IPS DF 6.9 (cell line): Measurements from ENCODE around the gene LEFTY1.
A peak's percentile ranks its signal among the peaks of the same experiment; 100 is the strongest.

Experiments used
- DNase-seq: peaks from one replicate; pipeline ENCODE4 v3.0.0-alpha.2; 2013; ENCODE audit warnings: low read depth, low spot score
- H3K27ac ChIP-seq: one replicate; pipeline ENCODE4 v1.5.1; 2013; ENCODE audit warnings: low read length, control low read depth
- H3K27me3 ChIP-seq: 2 replicates; pipeline ENCODE4 v1.6.1; 2013; ENCODE audit warnings: mild to moderate bottlenecking, low read length; ENCODE audit not compliant: control insufficient read depth, insufficient read depth
- H3K36me3 ChIP-seq: 2 replicates; pipeline ENCODE4 v1.6.1; 2013; ENCODE audit warnings: low read length; ENCODE audit not compliant: control insufficient read depth, insufficient read depth
- H3K4me1 ChIP-seq: 2 replicates; pipeline ENCODE4 v1.6.1; 2013; ENCODE audit warnings: low read length; ENCODE audit not compliant: control insufficient read depth, insufficient read depth
- H3K4me3 ChIP-seq: 2 replicates; pipeline ENCODE4 v1.5.1; 2013; ENCODE audit warnings: mild to moderate bottlenecking, low read length
- H3K9me3 ChIP-seq: 2 replicates; pipeline ENCODE4 v1.6.1; 2013; ENCODE audit warnings: low read length, inconsistent platforms; ENCODE audit not compliant: control insufficient read depth, insufficient read depth
- WGBS: extraction: QIAGEN DNeasy Blood & Tissue Kit; methylation state at CpG from one replicate; pipeline ENCODE4 v1.1.7; 2013; ENCODE audit warnings: mixed read lengths, missing lambda C conversion rate; ENCODE audit not compliant: insufficient read length, insufficient coverage; 5-methylcytosine and 5-hydroxymethylcytosine counted together

LEFTY1 gene

GRCh38 chr1:225848030-225848955 is 40.7 kb downstream of the LEFTY1 start:
- Histone ChIP-seq H3K36me3 (peaks cover 29% of the 10 kb centered on the region), H3K9me3 (no peaks in the 10 kb centered on the region), H3K4me1 (peaks cover 6% of the 10 kb centered on the region), H3K27me3 (no peaks in the 10 kb centered on the region), H3K4me3 (no peak overlapping the region), H3K27ac (no peak overlapping the region)
- no peak for DNase-seq
- no CpG with 5 or more reads among the region's 16 CpGs for WGBS

- Histone ChIP-seq H3K4me3 (no peak overlapping the region), H3K9me3 (no peaks in the 10 kb centered on the region)
- DNase-seq, result no peak
Measured at GRCh38 chr1:225847610-225848009, 41.3 kb downstream of the LEFTY1 start.

GRCh38 chr1:225846331-225847310 is 42.3 kb downstream of the LEFTY1 start:
- no peaks in the 10 kb centered on the region for H3K27me3 ChIP-seq
- peaks cover 26% of the 10 kb centered on the region for H3K36me3 ChIP-seq
- H3K27ac ChIP-seq, result no peak overlapping the region
- WGBS, result no CpG with 5 or more reads among the region's 20 CpGs
- no peak for DNase-seq
- no peaks in the 10 kb centered on the region for H3K9me3 ChIP-seq
- H3K4me1 ChIP-seq, result peaks cover 6% of the 10 kb centered on the region
- H3K4me3 ChIP-seq, result no peak overlapping the region

More at GRCh38 chr1:225847610-225848009, 41.3 kb downstream of the LEFTY1 start:
- peaks cover 6% of the 10 kb centered on the region for H3K4me1 ChIP-seq
- peaks cover 27% of the 10 kb centered on the region for H3K36me3 ChIP-seq
- no CpG with 5 or more reads among the region's 4 CpGs for WGBS
- H3K27ac ChIP-seq, result no peak overlapping the region
- no peaks in the 10 kb centered on the region for H3K27me3 ChIP-seq

- no CpG with 5 or more reads among the region's 13 CpGs for WGBS
- Histone ChIP-seq H3K4me1 (peaks cover 6% of the 10 kb centered on the region), H3K9me3 (no peaks in the 10 kb centered on the region), H3K27ac (no peak overlapping the region), H3K36me3 (peaks cover 22% of the 10 kb centered on the region), H3K27me3 (no peaks in the 10 kb centered on the region), H3K4me3 (no peak overlapping the region)
- peak; percentile 84 for DNase-seq
Measured at GRCh38 chr1:225845571-225846259, 43.2 kb downstream of the LEFTY1 start.

GRCh38 chr1:225845097-225845496 is 43.8 kb downstream of the LEFTY1 start:
- WGBS, result no CpG with 5 or more reads among the region's 14 CpGs
- Histone ChIP-seq H3K9me3 (no peaks in the 10 kb centered on the region), H3K4me1 (peaks cover 6% of the 10 kb centered on the region), H3K36me3 (peaks cover 22% of the 10 kb centered on the region), H3K27me3 (no peaks in the 10 kb centered on the region), H3K27ac (no peak overlapping the region), H3K4me3 (no peak overlapping the region)
- no peak for DNase-seq

- Histone ChIP-seq H3K36me3 (peaks cover 19% of the 10 kb centered on the region), H3K27ac (no peak overlapping the region), H3K4me1 (peaks cover 6% of the 10 kb centered on the region), H3K4me3 (no peak overlapping the region), H3K27me3 (no peaks in the 10 kb centered on the region), H3K9me3 (no peaks in the 10 kb centered on the region)
- no peak for DNase-seq
- WGBS, result no CpG with 5 or more reads among the region's 18 CpGs
Measured at GRCh38 chr1:225844236-225845061, 44.5 kb downstream of the LEFTY1 start.

- H3K36me3 ChIP-seq, result peaks cover 23% of the 10 kb centered on the region
- no peaks in the 10 kb centered on the region for H3K9me3 ChIP-seq
- H3K4me1 ChIP-seq, result peaks cover 6% of the 10 kb centered on the region
- no peaks in the 10 kb centered on the region for H3K27me3 ChIP-seq
- H3K27ac ChIP-seq, result no peak overlapping the region
- no CpG with 5 or more reads among the region's 6 CpGs for WGBS
- no peak for DNase-seq
- H3K4me3 ChIP-seq, result no peak overlapping the region
Measured at GRCh38 chr1:225843426-225843795, 45.5 kb downstream of the LEFTY1 start.

- peaks cover 6% of the 10 kb centered on the region for H3K4me1 ChIP-seq
- no peak overlapping the region for H3K4me3 ChIP-seq
- no CpG with 5 or more reads among the region's 6 CpGs for WGBS
- no peak overlapping the region for H3K27ac ChIP-seq
- no peaks in the 10 kb centered on the region for H3K27me3 ChIP-seq
- peaks cover 26% of the 10 kb centered on the region for H3K36me3 ChIP-seq
- no peak for DNase-seq
- no peaks in the 10 kb centered on the region for H3K9me3 ChIP-seq
Measured at GRCh38 chr1:225842788-225843425, 46.0 kb downstream of the LEFTY1 start.

GRCh38 chr1:225842074-225842473 is 46.9 kb downstream of the LEFTY1 start:
- Histone ChIP-seq H3K36me3 (peaks cover 25% of the 10 kb centered on the region), H3K27me3 (no peaks in the 10 kb centered on the region), H3K4me3 (no peak overlapping the region), H3K9me3 (no peaks in the 10 kb centered on the region), H3K4me1 (peaks cover 6% of the 10 kb centered on the region), H3K27ac (no peak overlapping the region)
- no peak for DNase-seq
- no CpG with 5 or more reads among the region's 12 CpGs for WGBS
